ENCODE results near the gene COL9A2.
"Not testable (repeated sequence)": the region's sequence is repeated elsewhere in the genome, so short reads cannot be mapped to it uniquely, and the experiment has no call there.

COL9A2 gene

DNA sequence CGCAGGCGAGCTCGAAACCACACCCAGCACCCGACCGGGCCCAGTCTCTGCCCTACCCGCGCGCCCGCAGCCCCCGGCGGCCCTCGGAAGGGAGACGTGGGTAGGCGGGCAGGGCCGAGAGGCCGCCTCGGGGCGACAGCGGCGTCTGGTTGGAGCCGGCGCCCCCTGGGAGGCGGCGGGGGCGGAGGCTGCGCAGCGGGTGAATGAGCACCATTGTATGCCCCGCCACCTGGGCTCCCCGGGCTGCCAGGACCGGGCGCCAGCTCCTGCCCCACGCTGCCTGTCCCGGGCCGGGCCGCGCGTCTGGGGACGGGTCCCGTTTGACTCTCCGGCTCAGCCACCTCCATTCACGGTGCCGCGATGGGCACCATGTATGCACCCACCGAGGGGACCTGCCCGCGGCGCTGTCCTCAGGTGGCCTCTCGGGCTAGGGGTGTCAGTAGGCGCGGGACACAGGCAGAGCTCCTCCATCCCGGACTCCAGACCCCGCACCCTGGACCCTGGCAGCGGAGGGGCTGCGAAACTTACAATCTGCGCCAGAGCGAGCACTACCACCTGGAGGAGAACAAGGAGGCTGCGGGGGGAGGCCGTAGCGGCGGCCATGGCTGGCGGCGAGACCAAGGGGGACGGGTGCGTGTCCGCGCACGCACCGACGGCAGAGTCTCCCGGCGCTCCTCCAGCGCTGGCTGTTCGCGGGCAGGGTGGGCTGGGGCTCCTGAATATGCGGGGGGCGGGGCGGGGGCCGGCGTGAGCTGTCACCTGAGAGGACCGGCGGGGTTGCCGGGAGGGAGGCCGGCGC is at the start of gene COL9A2:
TSS of gene COL9A2 (minus strand) at position 692 of the 799 bp plus-strand sequence. CDS start at position 603, 89 bp downstream.
- DNase-seq (ENCODE audit: low read depth in 2 of 2, low spot score in 1 of 2), result peak; percentile 25 to 36

DNA sequence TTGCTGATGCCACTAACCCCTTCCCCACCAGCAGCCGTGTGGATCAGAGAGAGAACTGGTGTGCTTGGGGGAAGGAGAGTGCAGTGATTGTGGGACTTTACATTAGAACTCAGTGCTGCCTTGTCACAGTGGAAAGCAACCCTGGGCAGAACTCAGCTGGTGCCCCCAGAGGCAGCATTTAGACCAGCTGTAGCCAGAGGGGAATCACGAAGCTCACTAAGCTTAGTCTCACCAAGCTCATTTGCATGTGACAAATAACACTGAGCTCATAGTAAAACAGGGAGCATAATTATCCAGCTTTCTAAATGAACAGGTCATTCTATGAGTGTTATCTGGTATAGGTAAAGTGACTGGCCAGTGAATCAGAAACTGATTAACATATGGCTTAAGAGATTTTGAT is 46.6 kb upstream of the COL9A2 start:
- no peak for DNase-seq (ENCODE audit: low read depth in 2 of 2, low spot score in 1 of 2)

DNA sequence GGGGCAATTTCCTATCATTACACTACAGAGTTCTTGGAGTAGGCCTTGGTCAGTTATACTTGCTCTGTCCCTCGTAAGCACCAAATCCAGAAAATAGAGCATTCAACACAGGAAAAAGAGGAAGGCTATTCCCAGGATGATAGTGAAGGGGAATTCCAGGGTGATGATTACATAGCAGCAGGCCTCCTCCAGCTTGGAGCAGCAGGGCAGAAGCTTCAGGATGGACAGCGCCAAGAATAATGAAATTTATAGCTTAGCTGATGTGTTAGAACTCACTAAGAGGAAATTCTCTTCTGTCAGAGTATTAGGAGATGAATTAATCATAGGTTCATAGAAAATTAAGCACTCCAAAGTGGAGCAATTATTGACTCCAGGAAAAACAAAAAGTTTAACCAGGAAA is 45.6 kb upstream of the COL9A2 start:
- DNase-seq (ENCODE audit: low read depth in 2 of 2, low spot score in 1 of 2), result no peak

- no peak for DNase-seq (ENCODE audit: low read depth in 2 of 2, low spot score in 1 of 2)
Observed at GRCh38 chr1:40362199-40362598, 45.1 kb upstream of the COL9A2 start.

- no peak for DNase-seq (ENCODE audit: low read depth in 2 of 2, low spot score in 1 of 2)
Observed at GRCh38 chr1:40361637-40362036, 44.6 kb upstream of the COL9A2 start.

GRCh38 chr1:40361201-40361600 is 44.1 kb upstream of the COL9A2 start:
- DNase-seq (ENCODE audit: low read depth in 2 of 2, low spot score in 1 of 2), result no peak

GRCh38 chr1:40360631-40361030 is 43.5 kb upstream of the COL9A2 start:
- no peak for DNase-seq (ENCODE audit: low read depth in 2 of 2, low spot score in 1 of 2)

GRCh38 chr1:40357625-40358024 is 40.5 kb upstream of the COL9A2 start:
- DNase-seq (ENCODE audit: low read depth in 2 of 2, low spot score in 1 of 2), result no peak

GRCh38 chr1:40353082-40353481 is 36.0 kb upstream of the COL9A2 start:
- DNase-seq (ENCODE audit: low read depth in 2 of 2, low spot score in 1 of 2), result no peak

DNA sequence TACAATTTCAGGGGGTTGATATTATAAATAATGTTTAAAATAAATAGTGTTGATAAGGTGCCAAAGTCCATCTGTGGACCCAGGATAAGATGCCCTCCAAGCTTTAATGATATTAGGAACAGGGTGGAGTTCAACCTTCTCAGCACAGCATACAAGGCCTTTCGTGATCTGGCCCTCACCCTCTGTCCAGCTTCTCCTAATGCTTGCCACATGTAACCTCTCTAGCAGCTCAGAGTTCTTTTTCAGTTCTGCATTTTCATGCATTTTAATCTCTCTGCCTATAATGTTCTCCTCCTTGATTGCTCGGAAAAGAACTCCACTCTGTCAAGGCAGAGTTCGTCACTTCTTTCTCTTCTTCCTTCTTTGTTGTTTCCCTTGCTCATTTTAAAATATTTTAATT is 35.0 kb upstream of the COL9A2 start:
- DNase-seq (ENCODE audit: low read depth in 2 of 2, low spot score in 1 of 2), result no peak

DNA sequence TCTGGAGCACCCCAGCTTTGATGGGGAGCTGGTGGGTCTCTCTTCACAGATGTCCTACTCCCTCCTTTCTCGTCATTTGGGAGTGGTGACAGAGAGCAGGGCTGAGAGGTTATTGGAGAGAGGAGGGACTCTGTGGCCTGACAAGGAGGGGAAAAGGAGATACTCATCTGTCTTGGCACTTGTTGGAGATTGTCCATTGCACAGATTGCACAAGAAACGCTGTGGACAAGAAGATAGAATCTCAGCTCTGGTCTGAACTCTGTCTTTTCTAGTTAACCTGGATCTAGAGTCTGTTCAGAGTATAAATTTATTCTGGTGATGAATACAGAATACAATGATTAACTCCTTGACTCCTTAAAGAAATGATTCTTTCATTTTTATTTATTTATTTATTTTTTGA is 34.0 kb upstream of the COL9A2 start:
- DNase-seq (ENCODE audit: low read depth in 2 of 2, low spot score in 1 of 2), result no peak

- DNase-seq (ENCODE audit: low read depth in 2 of 2, low spot score in 1 of 2), result no peak
Observed at GRCh38 chr1:40350391-40350790, 33.3 kb upstream of the COL9A2 start.

DNA sequence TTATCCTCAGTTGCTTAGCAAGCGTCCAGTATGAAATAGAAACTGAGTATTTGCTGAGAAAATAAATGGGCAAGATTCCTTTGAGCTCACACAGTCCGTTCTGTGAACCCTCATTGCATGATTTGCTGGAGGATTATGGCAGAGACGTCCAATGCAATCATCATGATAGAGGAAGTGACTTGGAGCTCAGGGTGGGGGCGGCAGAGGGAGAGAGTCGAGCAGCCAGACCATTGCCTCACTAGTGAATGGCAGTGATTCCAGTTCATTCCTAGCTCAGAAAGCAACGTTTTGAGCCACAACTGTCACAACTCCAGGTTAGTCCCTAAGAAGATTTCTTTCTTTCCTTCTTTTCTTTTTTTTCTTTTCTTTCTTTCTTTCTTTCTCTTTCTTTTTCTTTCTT is 27.5 kb upstream of the COL9A2 start:
- DNase-seq (ENCODE audit: low read depth in 2 of 2, low spot score in 1 of 2), result no peak

DNA sequence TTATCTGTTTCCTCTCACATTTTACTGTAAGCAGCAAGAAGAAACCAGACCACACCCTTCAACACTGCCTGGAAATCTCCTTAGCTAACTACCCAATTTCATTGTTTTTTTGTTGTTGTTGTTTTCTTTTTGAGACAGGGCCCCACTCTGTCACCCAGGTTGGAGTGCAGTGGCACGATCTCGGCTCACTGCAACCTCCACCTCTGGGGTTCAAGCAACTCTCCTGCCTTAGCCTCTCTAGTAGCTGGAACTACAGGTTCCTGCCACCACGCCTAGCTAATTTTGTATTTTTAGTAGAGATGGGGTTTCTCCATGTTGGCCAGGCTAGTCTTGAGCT is 25.3 kb upstream of the COL9A2 start:
- not testable (repeated sequence) for DNase-seq (ENCODE audit: low read depth in 2 of 2, low spot score in 1 of 2)

- DNase-seq (ENCODE audit: low read depth in 2 of 2, low spot score in 1 of 2), result no peak
Observed at GRCh38 chr1:40341491-40342380, 24.6 kb upstream of the COL9A2 start.

DNA sequence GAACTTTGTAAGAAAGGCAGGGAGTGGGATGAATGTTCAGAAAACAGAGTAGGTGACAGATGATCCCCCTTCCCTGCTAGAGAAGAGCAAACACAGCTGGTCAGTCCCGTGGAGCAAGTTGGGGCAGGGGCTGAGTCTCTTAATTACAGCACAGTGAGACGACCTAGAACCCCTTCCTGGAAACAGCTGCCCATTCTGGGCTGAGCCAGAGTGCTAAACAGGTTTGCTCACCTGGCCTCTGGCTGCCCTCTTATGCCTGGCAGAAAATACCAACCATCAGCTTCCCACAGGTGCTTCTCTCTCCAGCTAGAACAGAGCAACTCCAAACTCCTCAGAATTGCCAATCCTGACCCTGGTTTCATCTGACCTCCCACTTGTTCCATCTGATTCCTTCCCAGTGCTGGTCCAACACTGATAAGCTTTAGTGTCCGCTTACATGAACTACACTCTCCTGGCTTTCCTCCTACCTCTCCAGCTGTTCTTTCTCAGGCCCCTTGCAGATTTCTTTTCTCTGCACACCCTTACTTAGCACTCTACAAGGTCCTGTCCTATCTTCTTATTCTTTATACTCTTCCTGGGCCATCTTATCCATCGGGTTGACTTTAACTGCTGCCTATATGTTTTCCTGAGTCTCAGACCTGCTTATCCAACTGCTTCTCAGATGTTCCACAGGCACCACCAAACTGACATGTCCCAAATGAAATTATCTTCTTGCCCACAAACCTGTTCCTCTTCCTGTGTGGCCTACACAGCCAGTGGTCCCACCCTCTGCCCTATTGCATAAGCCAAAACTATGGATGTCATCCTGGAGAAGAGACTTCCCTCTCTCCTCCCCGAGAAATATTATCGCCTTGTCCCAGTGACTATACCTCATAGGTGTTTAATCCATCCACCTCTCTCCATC is 22.6 kb upstream of the COL9A2 start:
- DNase-seq (ENCODE audit: low read depth in 2 of 2, low spot score in 1 of 2), result no peak

DNA sequence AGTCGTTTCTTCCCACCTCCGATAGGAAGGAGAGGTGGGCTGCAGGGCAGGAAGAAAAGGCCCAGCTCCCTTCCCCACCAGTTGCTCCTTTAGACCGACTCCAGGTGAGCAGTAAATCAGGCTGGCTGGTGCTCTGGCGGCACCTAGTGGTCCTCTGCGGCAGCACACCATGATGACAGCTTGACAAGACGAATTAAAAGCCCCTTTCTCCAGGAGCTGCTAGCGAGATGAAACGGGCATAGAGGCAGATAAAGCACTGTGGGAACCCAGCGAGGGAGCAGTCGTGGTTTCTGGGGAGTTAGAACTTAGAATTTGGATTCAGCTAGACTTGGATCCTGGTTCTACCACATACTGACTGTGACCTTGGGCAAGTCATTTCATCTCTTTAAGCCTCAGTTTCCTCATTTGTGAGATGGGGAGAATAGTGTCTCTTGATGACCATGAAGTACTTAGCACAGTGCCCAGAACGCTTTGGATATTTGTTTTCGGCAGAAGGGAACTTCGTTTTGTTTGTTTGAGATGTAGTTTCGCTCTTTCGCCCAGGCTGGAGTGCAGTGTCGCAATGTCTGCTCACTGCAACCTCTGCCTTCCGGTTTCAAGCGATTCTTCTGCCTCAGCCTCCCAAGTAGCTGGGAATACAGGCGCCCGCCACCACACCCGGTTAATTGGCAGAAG is 21.8 kb upstream of the COL9A2 start:
- peak; percentile 76 to 79 for DNase-seq (ENCODE audit: low read depth in 2 of 2, low spot score in 1 of 2)

- no peak for DNase-seq (ENCODE audit: low read depth in 2 of 2, low spot score in 1 of 2)
Observed at GRCh38 chr1:40337443-40337842, 20.4 kb upstream of the COL9A2 start.

- no peak for DNase-seq (ENCODE audit: low read depth in 2 of 2, low spot score in 1 of 2)
Observed at GRCh38 chr1:40332695-40333094, 15.6 kb upstream of the COL9A2 start.

DNA sequence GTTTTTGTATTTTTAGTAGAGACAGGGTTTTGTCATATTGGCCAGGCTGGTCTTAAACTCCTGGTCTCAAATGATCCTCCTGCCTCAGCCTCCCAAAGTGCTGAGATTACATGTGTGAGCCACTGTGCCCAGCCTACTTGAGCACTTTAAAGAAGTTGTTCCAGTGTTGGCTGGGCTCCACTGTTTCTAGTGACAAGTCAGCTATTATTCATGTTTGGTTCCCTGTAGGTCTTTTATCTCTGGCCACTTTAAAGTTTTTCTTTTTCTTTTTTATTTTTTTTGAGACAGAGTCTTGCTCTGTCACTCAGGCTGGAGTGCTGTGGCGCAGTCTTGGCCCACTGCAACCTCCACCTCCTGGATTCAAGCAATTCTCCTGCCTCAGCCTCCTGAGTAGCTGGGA is 14.3 kb upstream of the COL9A2 start:
- DNase-seq (ENCODE audit: low read depth in 2 of 2, low spot score in 1 of 2), result not testable (repeated sequence)
